Retina (tissue), 1 donor: ENCODE results near the gene RGS18.
"Not testable (repeated sequence)": the region's sequence is repeated elsewhere in the genome, so short reads cannot be mapped to it uniquely, and the experiment has no call there.

ENCODE experiments used
- DNase-seq: peaks from one replicate; pipeline ENCODE4 v3.0.0-alpha.2; 2016

RGS18 gene

GRCh38 chr1:192158181-192158580 is at the start of gene RGS18:
RGS18 (plus strand) TSS chr1:192158462; CDS start chr1:192158638, 176 bp downstream.
- no peak for DNase-seq

- no peak for DNase-seq
Measured at GRCh38 chr1:192109576-192109975, 48.7 kb upstream of the RGS18 start.

- DNase-seq, result no peak
Measured at GRCh38 chr1:192115000-192115399, 43.3 kb upstream of the RGS18 start.

GRCh38 chr1:192118881-192119405 is 39.3 kb upstream of the RGS18 start:
- DNase-seq, result no peak

GRCh38 chr1:192119701-192120100 is 38.6 kb upstream of the RGS18 start:
- no peak for DNase-seq

GRCh38 chr1:192122668-192123067 is 35.6 kb upstream of the RGS18 start:
- DNase-seq, result no peak

GRCh38 chr1:192123212-192123611 is 35.0 kb upstream of the RGS18 start:
- no peak for DNase-seq

- no peak for DNase-seq
Measured at GRCh38 chr1:192126030-192126619, 32.1 kb upstream of the RGS18 start.

- DNase-seq, result no peak
Measured at GRCh38 chr1:192130175-192130574, 28.1 kb upstream of the RGS18 start.

GRCh38 chr1:192130865-192131264 is 27.4 kb upstream of the RGS18 start:
- not testable (repeated sequence) for DNase-seq

GRCh38 chr1:192131914-192132313 is 26.3 kb upstream of the RGS18 start:
- no peak for DNase-seq

- no peak for DNase-seq
Measured at GRCh38 chr1:192133350-192133926, 24.8 kb upstream of the RGS18 start.

- DNase-seq, result no peak
Measured at GRCh38 chr1:192140382-192140781, 17.9 kb upstream of the RGS18 start.

- DNase-seq, result no peak
Measured at GRCh38 chr1:192147221-192147620, 11.0 kb upstream of the RGS18 start.

GRCh38 chr1:192147696-192148095 is 10.6 kb upstream of the RGS18 start:
- DNase-seq, result no peak

GRCh38 chr1:192151176-192151575 is 7.1 kb upstream of the RGS18 start:
- DNase-seq, result no peak

- DNase-seq, result no peak
Measured at GRCh38 chr1:192153276-192153675, 5.0 kb upstream of the RGS18 start.

GRCh38 chr1:192157067-192157466 is 1.2 kb upstream of the RGS18 start:
- no peak for DNase-seq

- no peak for DNase-seq
Measured at GRCh38 chr1:192159014-192159413, 752 bp downstream of the RGS18 start.

- no peak for DNase-seq
Measured at GRCh38 chr1:192159781-192160180, 1.5 kb downstream of the RGS18 start.

- no peak for DNase-seq
Measured at GRCh38 chr1:192160196-192160595, 1.9 kb downstream of the RGS18 start.

GRCh38 chr1:192161976-192162375 is 3.7 kb downstream of the RGS18 start:
- no peak for DNase-seq

- no peak for DNase-seq
Measured at GRCh38 chr1:192162376-192162775, 4.1 kb downstream of the RGS18 start.

- DNase-seq, result not testable (repeated sequence)
Measured at GRCh38 chr1:192165002-192165401, 6.7 kb downstream of the RGS18 start.

GRCh38 chr1:192167011-192167410 is 8.7 kb downstream of the RGS18 start:
- no peak for DNase-seq
